Heart right ventricle (tissue), 16 donors: ENCODE results near the gene MIOX. TPM values are rescaled to one million over a fixed set of nuclear protein-coding genes. Genes with fewer than 3 reads are reported as not detected.
A peak's percentile ranks its signal among the peaks of the same experiment; 100 is the strongest.

Source experiments
- ATAC-seq, 8 donors: fragments of 200-7000 bp; cut with Tn5 transposase; one replicate each; pipeline ENCODE4 v1.9.1; 2020; ENCODE audit warnings: mild to moderate bottlenecking in 8 of 8, moderate library complexity in 8 of 8, moderate number of reproducible peaks in 1 of 8
- DNase-seq, 2 donors: peaks; one replicate each; pipeline ENCODE4 v3.0.0-alpha.2; 2020
- H3K27ac ChIP-seq, 10 donors: fragments of 200-600 bp; sonication (generic) in 2 of 10; one replicate each; pipeline versions ENCODE4 v1.5.0 to v1.8.0; 2020 to 2022; ENCODE audit warnings: mild to moderate bottlenecking in 3 of 10
- H3K27me3 ChIP-seq, 7 donors: fragments of 200-600 bp; one replicate each; pipeline ENCODE4 v1.8.0; 2021 to 2022; ENCODE audit warnings: mild to moderate bottlenecking in 2 of 7
- H3K36me3 ChIP-seq, 9 donors: fragments of 200-600 bp; sonication (generic) in 1 of 9; one replicate each; pipeline versions ENCODE4 v1.5.0 to v1.8.0; 2020 to 2022; ENCODE audit warnings: mild to moderate bottlenecking in 2 of 9
- H3K4me1 ChIP-seq, 9 donors: fragments of 200-600 bp; sonication (generic) in 1 of 9; one replicate each; pipeline versions ENCODE4 v1.5.0 to v1.8.0; 2020 to 2022; ENCODE audit warnings: mild to moderate bottlenecking in 4 of 9
- H3K4me3 ChIP-seq, 10 donors: fragments of 200-600 bp; sonication (generic) in 2 of 10; one replicate each; pipeline versions ENCODE4 v1.5.0 to v1.8.0; 2020 to 2022; ENCODE audit warnings: mild to moderate bottlenecking in 7 of 10, moderate library complexity in 2 of 10
- H3K9me3 ChIP-seq, 11 donors: fragments of 200-600 bp in 10 of 11; sonication (generic) in 2 of 11; one replicate each; pipeline versions ENCODE4 v1.5.0 to v1.8.0; 2013 to 2022; ENCODE audit warnings: mild to moderate bottlenecking in 2 of 11, control low read depth in 1 of 11, moderate library complexity in 1 of 11
- CTCF ChIP-seq, 9 donors: fragments of 200-600 bp; sonication (generic) in 2 of 9; IDR thresholded peaks; one replicate each; pipeline versions ENCODE4 v1.5.0 to v1.8.0; 2021 to 2022; ENCODE audit warnings: antibody characterized with exemption in 9 of 9, mild to moderate bottlenecking in 5 of 9, moderate library complexity in 1 of 9
- WGBS, 2 donors: extraction: QIAGEN DNeasy Blood & Tissue Kit; methylation state at CpG; one replicate each; pipeline ENCODE4 v1.1.7; 2013; ENCODE audit warnings: inconsistent platforms in 1 of 2; 5-methylcytosine and 5-hydroxymethylcytosine counted together
- intact Hi-C, 10 donors: fragments of 100-400 bp; cut with DNase I; formaldehyde crosslinking; loops; one replicate each; pipeline versions ENCODE4 v1.11.1 to v1.14.2; 2022
- polyA plus RNA-seq, 2 donors: library from polyadenylated mRNA; stranded (reverse); fragments of 200-250 nt; gene quantifications; one replicate each; pipeline ENCODE4 v1.2.3, GENCODE V29; 2013
- total RNA-seq, 10 donors: library from RNA; stranded (reverse); fragmentation: NEBNext Ultra II Directional in 3 of 10; extraction: Animal tissue kit (Norgen Biotek cat#: 25700) in 3 of 10; gene quantifications; one replicate each; pipeline versions ENCODE4 v1.2.1 to v1.2.4, GENCODE V29; 2021 to 2023
- donor health status: Arrhythmogenic right ventricular cardiomyopathy.
- donor health status: ischemic (EF 13 %, LVEDD 7.1; RV severe dilation, severe dysfunction).
- donor health status: healthy with polysubstance abuse.
- donor health status: DM: no; HTN: yes; CAD: no.
- donor health status: DM: no; HTN: no; CAD: no.
- donor health status: ischemic (EF 25% LVEDD 6.9; RV normal size, moderate dysfunction).
- donor health status: ischemic (EF 25% LVEDD 5.7; RV mildly dilated, moderate dysfunction).
- donor health status: healthy.
- donor health status: DM: yes; HTN: yes; CAD: no.
- donor health status: Ischemic cardiomyopathy.
- donor health status: ischemic (EF 35%, LVEDD 5.7; RV mildly dilated, moderate dysfunction).
- donor health status: nonischemic (EF 11% LVEDD 7.7; RV severe dilation, severe dysfunction).
- donor health status: DM: yes; HTN: yes; CAD: no.
- donor health status: PGD.
- donor health status: ischemic (EF 29% LVEDD 5.4; RV normal size, mild dysfunction).
- donor health status: nonischemic (EF 23%, LVEDD 6.1; RV moderate dilation, normal function).

Gene MIOX
- total and polyA plus RNA-seq, 12 donors, result not detected

GRCh38 chr22:50529416-50529896, 42.8 kb downstream of the MIOX start:
- peak overlapping the region in 9 of 10 donors; percentile 40 to 86 (median 72) for H3K4me3 ChIP-seq
- intact Hi-C loops, result loop anchor here in 2 of 10 donors (5.0 to 10.0 kb wide), 3 partner anchors 33 to 285 kb away; partner anchors contain the start of genes SYCE3 (in 1 of the 2) and TUBGCP6 (in 1 of the 2)
- TF ChIP-seq CTCF (IDR thresholded peaks at IDR 0.05), result no peak
- DNase-seq (no peak), ATAC-seq (no peak)
- H3K9me3 ChIP-seq, result no peaks in the 10 kb centered on the region
- peak overlapping the region; percentile 84 to 99 (median 95) for H3K27ac ChIP-seq
- WGBS, 2 donors, result 9 to 11% methylated on average over 49 to 50 of the region's 50 CpGs
- H3K27me3 ChIP-seq, result peaks cover 3 to 45% (median 21%) of the 10 kb centered on the region in 7 donors
- peaks cover 9 to 76% (median 58%) of the 10 kb centered on the region in 9 donors for H3K4me1 ChIP-seq
- H3K36me3 ChIP-seq, result peaks cover 0 to 20% (median 0%) of the 10 kb centered on the region in 9 donors

GRCh38 chr22:50529897-50530579, 43.4 kb downstream of the MIOX start, which contains the start of gene TYMP:
Gene TYMP, minus strand, starts transcription at chr22:50530012. Its CDS starts 303 bp downstream, at chr22:50529709.
- H3K27me3 ChIP-seq, result peaks cover 3 to 49% (median 25%) of the 10 kb centered on the region in 7 donors
- peaks cover 0 to 18% (median 0%) of the 10 kb centered on the region in 9 donors for H3K36me3 ChIP-seq
- no peaks in the 10 kb centered on the region for H3K9me3 ChIP-seq
- H3K4me1 ChIP-seq, result peaks cover 9 to 70% (median 52%) of the 10 kb centered on the region in 9 donors
- ATAC-seq (peak; percentile 23 to 44 (median 34)), DNase-seq (peak; percentile 83 to 88)
- peak within 1 kb of the TSS; percentile 84 to 99 (median 95) for H3K27ac ChIP-seq
- peak within 1 kb of the TSS; percentile 40 to 86 (median 71) for H3K4me3 ChIP-seq
- intact Hi-C loops, result loop anchor here in 4 of 10 donors (5.0 to 10.0 kb wide), 3 partner anchors 32 to 285 kb away; partner anchors contain the start of genes SYCE3 (in 1 of the 4) and TUBGCP6 (in 1 of the 4)
- WGBS, 2 donors, result 1% methylated on average over 84 to 92 of the region's 92 CpGs
- TF ChIP-seq CTCF (IDR thresholded peaks at IDR 0.05), result no peak

GRCh38 chr22:50530580-50530876, 43.9 kb downstream of the MIOX start:
- no peaks in the 10 kb centered on the region for H3K9me3 ChIP-seq
- peaks cover 0 to 18% (median 0%) of the 10 kb centered on the region in 9 donors for H3K36me3 ChIP-seq
- no peak for ATAC-seq
- TF ChIP-seq CTCF (IDR thresholded peaks at IDR 0.05), result no peak
- H3K27ac ChIP-seq, result peak overlapping the region; percentile 84 to 99 (median 95)
- H3K27me3 ChIP-seq, result peaks cover 3 to 53% (median 25%) of the 10 kb centered on the region in 7 donors
- peaks cover 9 to 68% (median 50%) of the 10 kb centered on the region in 9 donors for H3K4me1 ChIP-seq
- H3K4me3 ChIP-seq, result peak overlapping the region; percentile 40 to 86 (median 71)
- 2 to 4% methylated on average over 21 of the region's 21 CpGs for WGBS, 2 donors
- DNase-seq, result peak in 1 of 2 donors; percentile 50
- intact Hi-C loops, result loop anchor here in 2 of 10 donors (5.0 kb wide), 1 partner anchor 92 kb away; no protein-coding TSS in a partner anchor

GRCh38 chr22:50530877-50531545, 44.4 kb downstream of the MIOX start:
- TF ChIP-seq CTCF (IDR thresholded peaks at IDR 0.05), result no peak
- peak overlapping the region; percentile 40 to 86 (median 71) for H3K4me3 ChIP-seq
- H3K36me3 ChIP-seq, result peaks cover 0 to 18% (median 0%) of the 10 kb centered on the region in 9 donors
- WGBS, 2 donors, result 4 to 5% methylated on average over 47 to 53 of the region's 53 CpGs
- peaks cover 3 to 54% (median 25%) of the 10 kb centered on the region in 7 donors for H3K27me3 ChIP-seq
- peaks cover 9 to 68% (median 50%) of the 10 kb centered on the region in 9 donors for H3K4me1 ChIP-seq
- DNase-seq, result peak; percentile 86 to 89
- no peaks in the 10 kb centered on the region for H3K9me3 ChIP-seq
- intact Hi-C loops, result loop anchor here in 2 of 10 donors (5.0 kb wide), 1 partner anchor 91 kb away; no protein-coding TSS in a partner anchor
- peak; percentile 42 to 58 (median 54) for ATAC-seq
- peak overlapping the region; percentile 84 to 99 (median 95) for H3K27ac ChIP-seq
